Measurements from ENCODE around the gene C17orf50. TPM values are rescaled to one million over a fixed set of nuclear protein-coding genes. Genes with fewer than 3 reads are reported as not detected.
A peak's percentile ranks its signal among the peaks of the same experiment; 100 is the strongest.

Gene C17orf50
- total RNA-seq, 1 donor = not detected

- H3K4me3 ChIP-seq (ENCODE audit: low read depth, low read length) = peak overlapping the region; percentile 53
- no peak for DNase-seq (ENCODE audit: low read depth)
- TF ChIP-seq CTCF (IDR thresholded peaks at IDR 0.05; ENCODE audit: insufficient read depth, low read length) = no peak
Observed at GRCh38 chr17:35731917-35732805, 28.5 kb upstream of the C17orf50 start.

GRCh38 chr17:35732806-35733136 lies 27.9 kb upstream of the C17orf50 start:
- no peak overlapping the region for H3K4me3 ChIP-seq (ENCODE audit: low read depth, low read length)
- no peak for TF ChIP-seq CTCF (IDR thresholded peaks at IDR 0.05; ENCODE audit: insufficient read depth, low read length)
- DNase-seq (ENCODE audit: low read depth) = no peak

DNA sequence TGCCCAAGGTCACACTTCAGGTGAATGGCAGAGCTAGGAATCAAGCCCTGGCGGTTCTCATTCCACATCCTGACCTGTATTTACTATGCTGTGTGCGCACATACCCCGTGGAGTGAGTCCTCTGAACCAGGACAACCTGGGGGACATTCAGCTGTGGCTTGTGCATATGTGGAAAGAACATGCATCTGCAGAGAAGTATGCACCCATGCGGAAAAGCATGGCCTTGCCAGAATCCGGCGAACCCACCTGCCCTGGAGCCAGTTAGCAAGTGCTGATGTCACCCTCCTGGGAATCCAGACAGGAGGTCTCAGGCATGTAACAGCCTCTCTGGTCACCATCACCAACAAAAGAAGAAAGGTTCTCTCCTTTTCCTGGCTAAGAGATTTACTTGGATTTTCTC lies 27.3 kb upstream of the C17orf50 start:
- H3K4me3 ChIP-seq (ENCODE audit: low read depth, low read length) = no peak overlapping the region
- no peak for DNase-seq (ENCODE audit: low read depth)
- TF ChIP-seq CTCF (IDR thresholded peaks at IDR 0.05; ENCODE audit: insufficient read depth, low read length) = no peak

GRCh38 chr17:35734396-35734795 lies 26.3 kb upstream of the C17orf50 start:
- TF ChIP-seq CTCF (IDR thresholded peaks at IDR 0.05; ENCODE audit: insufficient read depth, low read length) = no peak
- H3K4me3 ChIP-seq (ENCODE audit: low read depth, low read length) = no peak overlapping the region
- no peak for DNase-seq (ENCODE audit: low read depth)

- no peak for DNase-seq (ENCODE audit: low read depth)
- no peak overlapping the region for H3K4me3 ChIP-seq (ENCODE audit: low read depth, low read length)
- TF ChIP-seq CTCF (IDR thresholded peaks at IDR 0.05; ENCODE audit: insufficient read depth, low read length) = no peak
Observed at GRCh38 chr17:35735036-35735805, 25.5 kb upstream of the C17orf50 start.

GRCh38 chr17:35736236-35736635 lies 24.5 kb upstream of the C17orf50 start:
- DNase-seq (ENCODE audit: low read depth) = no peak
- H3K4me3 ChIP-seq (ENCODE audit: low read depth, low read length) = no peak overlapping the region
- no peak for TF ChIP-seq CTCF (IDR thresholded peaks at IDR 0.05; ENCODE audit: insufficient read depth, low read length)

All from fibroblast of the aortic adventitia (primary cell).